Osteoblast (primary cell): ENCODE measurements around the gene LHFPL2. TPM values are rescaled to one million over a fixed set of nuclear protein-coding genes. Genes with fewer than 3 reads are reported as not detected.
A peak's percentile ranks its signal among the peaks of the same experiment; 100 is the strongest.

ENCODE experiments used
- DNase-seq: peaks from one replicate; pipeline ENCODE4 v3.0.0; 2011; ENCODE audit warnings: low spot score, mixed read lengths; ENCODE audit not compliant: insufficient read length; ENCODE audit errors: missing footprints
- H2AFZ ChIP-seq: 2 replicates; pipeline ENCODE4 v1.6.0; 2011; ENCODE audit warnings: mild to moderate bottlenecking, low read length
- H3K27ac ChIP-seq: 2 replicates; pipeline ENCODE4 v1.5.1; 2011; ENCODE audit warnings: mild to moderate bottlenecking, low read depth, low read length, moderate library complexity
- H3K27me3 ChIP-seq: 2 replicates; pipeline ENCODE4 v1.6.0; 2012; ENCODE audit warnings: mild to moderate bottlenecking, control low read depth, inconsistent platforms, low read length, moderate library complexity; ENCODE audit not compliant: insufficient read depth
- H3K36me3 ChIP-seq: 2 replicates; pipeline ENCODE4 v1.5.1; 2011; ENCODE audit warnings: mild to moderate bottlenecking, low read length, control low read depth, moderate library complexity; ENCODE audit not compliant: insufficient read depth
- H3K4me1 ChIP-seq: 2 replicates; pipeline ENCODE4 v1.5.1; 2011; ENCODE audit warnings: mild to moderate bottlenecking, low read length, control low read depth, moderate library complexity; ENCODE audit not compliant: insufficient read depth
- H3K4me2 ChIP-seq: 2 replicates; pipeline ENCODE4 v1.6.0; 2011; ENCODE audit warnings: mild to moderate bottlenecking, low read length; ENCODE audit not compliant: insufficient read depth
- H3K4me3 ChIP-seq: fragments of 200-600 bp; sonication (generic); 3 replicates; pipeline ENCODE4 v1.5.1; 2012; ENCODE audit warnings: mild to moderate bottlenecking, low read length, inconsistent platforms; ENCODE audit not compliant: insufficient read depth
- H3K79me2 ChIP-seq: 2 replicates; pipeline ENCODE4 v1.6.0; 2012; ENCODE audit warnings: mild to moderate bottlenecking, low read length, control low read depth, inconsistent platforms; ENCODE audit not compliant: insufficient read depth
- H3K9me3 ChIP-seq: 2 replicates; pipeline ENCODE4 v1.5.1; 2011; ENCODE audit warnings: low read depth, low read length, control low read depth
- H4K20me1 ChIP-seq: 2 replicates; pipeline ENCODE4 v1.6.0; 2012; ENCODE audit warnings: mild to moderate bottlenecking, low read length, control low read depth; ENCODE audit not compliant: insufficient read depth
- total RNA-seq: library from RNA; depleted of rRNA; stranded (reverse); fragments of >200 nt; gene quantifications from 2 replicates; pipeline ENCODE4 v1.2.3, GENCODE V29; 2012
- TF ChIP-seq, protein P1 (sequence below): IDR thresholded peaks from 2 replicates; pipeline ENCODE4 v1.5.1; 2011; ENCODE audit warnings: mild to moderate bottlenecking, low read depth, low read length, moderate library complexity; ENCODE audit errors: extremely low read depth

LHFPL2 gene
- total RNA-seq, 1 donor = 64.4 TPM

DNA sequence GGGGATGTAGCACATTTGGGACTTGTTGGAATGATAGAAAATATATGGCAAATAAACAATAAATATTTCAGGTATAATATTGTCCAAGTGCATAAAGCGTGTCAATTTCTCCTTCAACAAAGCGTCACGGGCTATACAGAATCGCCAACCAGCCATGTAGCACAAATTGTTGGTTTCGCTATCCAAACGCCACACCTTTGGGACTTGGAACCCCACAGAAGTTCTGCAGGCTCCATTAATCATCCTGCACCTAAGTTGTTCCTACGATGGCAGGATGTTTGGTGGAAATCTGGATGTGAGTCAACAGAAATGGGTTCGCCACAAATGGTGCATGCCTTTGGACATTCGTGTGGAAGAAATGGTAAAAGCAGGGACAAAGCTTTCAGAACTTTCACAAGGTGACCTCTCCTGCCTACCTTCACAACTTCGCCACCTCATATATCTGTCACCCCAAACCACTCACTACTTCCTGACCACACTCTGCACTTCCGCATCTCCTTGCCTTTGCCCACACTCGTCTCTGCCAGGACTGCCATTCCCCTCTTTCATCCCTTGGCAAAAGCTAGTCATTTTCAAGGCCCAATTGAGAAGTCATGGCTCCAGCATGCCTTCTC lies 95.7 kb downstream of the LHFPL2 start:
- TF ChIP-seq, protein P1, sequence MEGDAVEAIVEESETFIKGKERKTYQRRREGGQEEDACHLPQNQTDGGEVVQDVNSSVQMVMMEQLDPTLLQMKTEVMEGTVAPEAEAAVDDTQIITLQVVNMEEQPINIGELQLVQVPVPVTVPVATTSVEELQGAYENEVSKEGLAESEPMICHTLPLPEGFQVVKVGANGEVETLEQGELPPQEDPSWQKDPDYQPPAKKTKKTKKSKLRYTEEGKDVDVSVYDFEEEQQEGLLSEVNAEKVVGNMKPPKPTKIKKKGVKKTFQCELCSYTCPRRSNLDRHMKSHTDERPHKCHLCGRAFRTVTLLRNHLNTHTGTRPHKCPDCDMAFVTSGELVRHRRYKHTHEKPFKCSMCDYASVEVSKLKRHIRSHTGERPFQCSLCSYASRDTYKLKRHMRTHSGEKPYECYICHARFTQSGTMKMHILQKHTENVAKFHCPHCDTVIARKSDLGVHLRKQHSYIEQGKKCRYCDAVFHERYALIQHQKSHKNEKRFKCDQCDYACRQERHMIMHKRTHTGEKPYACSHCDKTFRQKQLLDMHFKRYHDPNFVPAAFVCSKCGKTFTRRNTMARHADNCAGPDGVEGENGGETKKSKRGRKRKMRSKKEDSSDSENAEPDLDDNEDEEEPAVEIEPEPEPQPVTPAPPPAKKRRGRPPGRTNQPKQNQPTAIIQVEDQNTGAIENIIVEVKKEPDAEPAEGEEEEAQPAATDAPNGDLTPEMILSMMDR = no peak
- Histone ChIP-seq H3K4me1 (peaks cover 27% of the 10 kb centered on the region), H3K9me3 (no peaks in the 10 kb centered on the region), H3K27ac (no peak overlapping the region), H3K4me2 (no peak overlapping the region), H2AFZ (no peak overlapping the region), H3K36me3 (no peaks in the 10 kb centered on the region), H4K20me1 (no peaks in the 10 kb centered on the region), H3K79me2 (peaks cover 29% of the 10 kb centered on the region), H3K27me3 (no peaks in the 10 kb centered on the region), H3K4me3 (no peak overlapping the region)
- no peak for DNase-seq

DNA sequence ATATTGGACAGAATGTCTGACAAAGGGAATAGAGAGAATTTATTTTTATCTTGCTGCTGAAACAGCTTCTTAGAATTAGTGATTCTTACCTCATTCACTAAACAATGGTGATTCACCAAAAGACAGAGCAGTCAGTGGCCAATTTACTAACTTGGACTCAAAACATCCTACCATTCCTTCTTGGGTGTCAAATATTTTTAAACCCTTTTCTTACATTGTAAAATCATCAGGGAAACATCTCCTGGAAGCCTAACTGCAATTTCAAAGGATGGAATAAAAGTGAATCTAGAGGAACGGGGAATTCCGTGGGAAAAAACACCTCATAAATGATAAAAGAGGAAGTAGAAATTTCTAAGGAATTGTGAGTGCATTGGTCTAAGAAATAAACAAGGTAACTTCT lies 97.7 kb downstream of the LHFPL2 start:
- peak overlapping the region; percentile 29 for H3K27ac ChIP-seq
- H3K4me2 ChIP-seq = no peak overlapping the region
- H3K27me3 ChIP-seq = no peaks in the 10 kb centered on the region
- H3K9me3 ChIP-seq = no peaks in the 10 kb centered on the region
- H3K4me1 ChIP-seq = peaks cover 43% of the 10 kb centered on the region
- H3K4me3 ChIP-seq = no peak overlapping the region
- no peaks in the 10 kb centered on the region for H3K36me3 ChIP-seq
- TF ChIP-seq, protein P1 = no peak
- H3K79me2 ChIP-seq = peaks cover 20% of the 10 kb centered on the region
- H4K20me1 ChIP-seq = no peaks in the 10 kb centered on the region
- no peak overlapping the region for H2AFZ ChIP-seq
- DNase-seq = no peak

GRCh38 chr5:78549043-78549442 lies 99.5 kb downstream of the LHFPL2 start:
- no peaks in the 10 kb centered on the region for H4K20me1 ChIP-seq
- H3K4me3 ChIP-seq = no peak overlapping the region
- no peaks in the 10 kb centered on the region for H3K9me3 ChIP-seq
- peaks cover 25% of the 10 kb centered on the region for H3K79me2 ChIP-seq
- H3K4me1 ChIP-seq = peaks cover 45% of the 10 kb centered on the region
- H2AFZ ChIP-seq = no peak overlapping the region
- TF ChIP-seq, protein P1 = no peak
- peak overlapping the region; percentile 97 for H3K27ac ChIP-seq
- H3K4me2 ChIP-seq = no peak overlapping the region
- DNase-seq = no peak
- no peaks in the 10 kb centered on the region for H3K27me3 ChIP-seq
- H3K36me3 ChIP-seq = no peaks in the 10 kb centered on the region

DNA sequence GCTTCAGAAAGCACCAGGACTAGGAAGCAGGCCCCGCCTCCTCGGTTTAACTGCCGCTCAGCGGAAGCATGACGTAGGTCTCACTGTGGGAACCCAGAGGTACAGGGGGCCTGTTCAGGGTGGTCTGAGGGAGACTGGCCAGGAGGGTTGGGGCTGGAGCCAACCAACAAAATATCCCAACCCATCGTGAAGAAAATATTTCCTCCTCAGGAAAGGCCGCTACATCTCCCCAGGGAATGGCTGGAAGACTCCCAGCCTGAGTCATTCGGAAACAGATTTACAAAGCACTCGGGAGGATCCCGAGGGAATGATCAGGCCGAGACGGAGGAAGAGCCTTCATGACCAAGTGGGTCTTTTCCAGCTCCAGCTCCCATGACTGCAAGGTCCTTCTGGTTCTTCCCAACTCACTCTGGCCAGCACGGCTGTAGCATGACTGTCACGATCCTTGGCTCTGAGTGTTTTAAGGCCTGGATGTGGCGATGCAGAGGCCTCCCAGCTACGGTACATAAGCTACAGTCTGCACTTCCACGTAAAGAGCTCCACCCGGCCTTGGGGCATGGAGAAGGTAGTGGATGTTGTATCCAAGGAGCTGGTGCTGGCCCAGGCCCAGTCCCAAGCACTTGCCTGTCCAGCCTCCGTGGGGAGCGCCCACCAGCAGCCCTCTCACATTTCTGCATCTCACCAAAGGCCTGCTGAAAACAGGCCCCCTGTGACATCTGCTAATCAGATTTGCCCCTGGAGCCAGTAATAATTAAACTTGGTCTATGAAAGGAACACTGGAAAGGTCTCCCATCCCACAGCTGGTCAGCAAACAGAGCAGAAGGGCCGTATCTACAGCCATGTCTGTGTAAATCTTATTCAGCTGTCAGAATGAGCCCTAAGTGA lies 100.6 kb downstream of the LHFPL2 start:
- Histone ChIP-seq H2AFZ (peak overlapping the region; percentile 81), H3K4me2 (peak overlapping the region; percentile 65), H3K27ac (peak overlapping the region; percentile 97)

More for the DNA sequence above, 100.6 kb downstream of the LHFPL2 start:
- TF ChIP-seq, protein P1 = no peak
- Histone ChIP-seq H3K27me3 (no peaks in the 10 kb centered on the region), H3K79me2 (peaks cover 35% of the 10 kb centered on the region), H3K36me3 (no peaks in the 10 kb centered on the region), H3K9me3 (no peaks in the 10 kb centered on the region), H4K20me1 (peaks cover 4% of the 10 kb centered on the region), H3K4me3 (peak overlapping the region; percentile 45), H3K4me1 (peaks cover 47% of the 10 kb centered on the region)
- peak; percentile 88 for DNase-seq
